Lower leg skin (tissue), 3 donors: ENCODE data around the gene ELK4.

ENCODE experiments used
- POLR2A ChIP-seq, 2 donors: fragments of 450-650 bp; IDR thresholded peaks; one replicate each; pipeline ENCODE4 v1.6.1; 2016 to 2017; ENCODE audit warnings: antibody characterized with exemption in 2 of 2, mild to moderate bottlenecking in 1 of 2, moderate library complexity in 1 of 2
- TF ChIP-seq, protein P1 (sequence below), 3 donors: fragments of 450-650 bp; IDR thresholded peaks; one replicate each; pipeline ENCODE4 v1.5.1; 2016; ENCODE audit warnings: antibody characterized with exemption in 3 of 3, mild to moderate bottlenecking in 3 of 3, moderate library complexity in 2 of 3

DNA sequence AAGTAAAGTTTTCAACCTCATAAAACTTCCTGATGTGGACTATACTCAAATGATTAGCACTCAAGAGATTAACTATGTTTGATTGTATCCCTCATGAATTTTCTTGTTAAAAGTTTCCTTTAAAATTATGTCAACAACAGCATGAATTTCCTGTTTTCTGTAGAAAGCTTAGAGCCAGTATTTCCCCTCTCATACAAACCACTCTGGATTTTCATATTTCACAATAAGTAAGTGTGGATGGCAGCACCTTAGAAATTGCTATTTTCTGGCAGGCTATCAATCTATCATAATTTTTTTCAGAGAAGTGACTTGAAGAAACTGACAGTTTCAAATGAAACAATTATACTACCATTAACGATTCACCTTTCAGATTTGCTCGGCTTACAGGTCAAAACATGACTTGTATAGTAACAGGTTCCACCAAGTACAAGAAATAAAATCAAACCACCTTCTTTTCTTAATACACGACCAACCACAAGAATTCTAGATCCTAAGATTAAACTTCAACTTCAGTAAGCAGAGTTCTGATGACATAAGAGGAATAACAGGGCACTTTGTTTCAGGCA lies 20.8 kb downstream of the ELK4 start:
- TF ChIP-seq POLR2A (IDR thresholded peaks at IDR 0.05), result no peak
- TF ChIP-seq, protein P1, sequence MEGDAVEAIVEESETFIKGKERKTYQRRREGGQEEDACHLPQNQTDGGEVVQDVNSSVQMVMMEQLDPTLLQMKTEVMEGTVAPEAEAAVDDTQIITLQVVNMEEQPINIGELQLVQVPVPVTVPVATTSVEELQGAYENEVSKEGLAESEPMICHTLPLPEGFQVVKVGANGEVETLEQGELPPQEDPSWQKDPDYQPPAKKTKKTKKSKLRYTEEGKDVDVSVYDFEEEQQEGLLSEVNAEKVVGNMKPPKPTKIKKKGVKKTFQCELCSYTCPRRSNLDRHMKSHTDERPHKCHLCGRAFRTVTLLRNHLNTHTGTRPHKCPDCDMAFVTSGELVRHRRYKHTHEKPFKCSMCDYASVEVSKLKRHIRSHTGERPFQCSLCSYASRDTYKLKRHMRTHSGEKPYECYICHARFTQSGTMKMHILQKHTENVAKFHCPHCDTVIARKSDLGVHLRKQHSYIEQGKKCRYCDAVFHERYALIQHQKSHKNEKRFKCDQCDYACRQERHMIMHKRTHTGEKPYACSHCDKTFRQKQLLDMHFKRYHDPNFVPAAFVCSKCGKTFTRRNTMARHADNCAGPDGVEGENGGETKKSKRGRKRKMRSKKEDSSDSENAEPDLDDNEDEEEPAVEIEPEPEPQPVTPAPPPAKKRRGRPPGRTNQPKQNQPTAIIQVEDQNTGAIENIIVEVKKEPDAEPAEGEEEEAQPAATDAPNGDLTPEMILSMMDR (IDR thresholded peaks at IDR 0.05), result no peak
